ENCODE data around the gene VPS52.

GRCh38 chr6:33317419-33317668 lies 45.7 kb upstream of the VPS52 start:
- no peak for TF ChIP-seq CTCF (conservative IDR thresholded peaks at IDR 0.05; ENCODE audit: low read length)
- TF ChIP-seq EZH2phosphoT487 (IDR thresholded peaks at IDR 0.05; ENCODE audit: borderline replicate concordance, low read depth, low read length): no peak
